ENCODE measurements around the gene SSC5D. TPM values are rescaled to one million over a fixed set of nuclear protein-coding genes. Genes with fewer than 3 reads are reported as not detected.
A peak's percentile ranks its signal among the peaks of the same experiment; 100 is the strongest.

SSC5D gene
- total RNA-seq, 1 donor from 2014 or later = 0.20 TPM

GRCh38 chr19:55482156-55482961, 5.9 kb upstream of the SSC5D start:
- no peaks in the 10 kb centered on the region for H3K9me3 Mint-ChIP-seq
- POLR2A ChIA-PET = interaction anchor here (0.5 to 0.6 kb wide), 2 partner anchors 42 to 142 kb away, joined by 5 to 7 read pairs; partner anchors contain the start of gene ZNF784

GRCh38 chr19:55482967-55483705, 5.1 kb upstream of the SSC5D start:
- H3K27ac Mint-ChIP-seq = no peak overlapping the region

More at GRCh38 chr19:55482156-55482961, 5.9 kb upstream of the SSC5D start:
- peaks cover 33% of the 10 kb centered on the region for H3K4me1 Mint-ChIP-seq
- ATAC-seq (ENCODE audit: low read depth) = no peak
- peaks cover 10% of the 10 kb centered on the region for H3K36me3 Mint-ChIP-seq (ENCODE audit: low read depth)
- no peak overlapping the region for H3K27ac Mint-ChIP-seq
- H3K27me3 Mint-ChIP-seq = no peaks in the 10 kb centered on the region
- CTCF ChIA-PET = interaction anchor here (4.3 kb wide), 1 partner anchor 22 kb away, joined by 20 read pairs; no protein-coding TSS in a partner anchor
- H3K4me3 Mint-ChIP-seq = no peak overlapping the region
- intact Hi-C loops (cut with micrococcal nuclease) = no loop called here
- TF ChIP-seq CTCF (IDR thresholded peaks at IDR 0.05) = no peak
- no peak for DNase-seq

GRCh38 chr19:55483706-55484592, 4.3 kb upstream of the SSC5D start:
- H3K36me3 Mint-ChIP-seq (ENCODE audit: low read depth) = peaks cover 10% of the 10 kb centered on the region
- H3K4me3 Mint-ChIP-seq = peak overlapping the region; percentile 82
- H3K27me3 Mint-ChIP-seq = no peaks in the 10 kb centered on the region
- DNase-seq = no peak
- peaks cover 21% of the 10 kb centered on the region for H3K4me1 Mint-ChIP-seq
- H3K9me3 Mint-ChIP-seq = no peaks in the 10 kb centered on the region
- no peak for TF ChIP-seq CTCF (IDR thresholded peaks at IDR 0.05)
- ChIA-PET POLR2A (interaction anchor here (0.9 to 4.1 kb wide), 5 partner anchors 7 to 230 kb away, joined by 3 to 42 read pairs (median 3); partner anchors contain the start of genes ISOC2, ZNF628 and ZNF865), CTCF (interaction anchor here (0.8 to 4.3 kb wide), 2 partner anchors 20 to 342 kb away, joined by 3 to 20 read pairs; no protein-coding TSS in a partner anchor)
- H3K27ac Mint-ChIP-seq = no peak overlapping the region
- intact Hi-C loops (cut with micrococcal nuclease) = loop anchor here (2.0 kb wide), 1 partner anchor 19 kb away; no protein-coding TSS in a partner anchor
- ATAC-seq (ENCODE audit: low read depth) = no peak

More at GRCh38 chr19:55482967-55483705, 5.1 kb upstream of the SSC5D start:
- Mint-ChIP-seq H3K27me3 (no peaks in the 10 kb centered on the region), H3K4me3 (no peak overlapping the region), H3K4me1 (peaks cover 27% of the 10 kb centered on the region), H3K9me3 (no peaks in the 10 kb centered on the region), H3K36me3 (ENCODE audit: low read depth) (peaks cover 10% of the 10 kb centered on the region)
- ChIA-PET POLR2A (interaction anchor here (0.5 to 0.6 kb wide), 2 partner anchors 41 to 141 kb away, joined by 5 to 7 read pairs; partner anchors contain the start of gene ZNF784), CTCF (interaction anchor here (4.3 kb wide), 1 partner anchor 21 kb away, joined by 20 read pairs; no protein-coding TSS in a partner anchor)
- TF ChIP-seq CTCF (IDR thresholded peaks at IDR 0.05) = no peak
- ATAC-seq (ENCODE audit: low read depth) (no peak), DNase-seq (no peak)
- intact Hi-C loops (cut with micrococcal nuclease) = no loop called here

- peaks cover 9% of the 10 kb centered on the region for H3K36me3 Mint-ChIP-seq (ENCODE audit: low read depth)
- peak; percentile 70 for ATAC-seq (ENCODE audit: low read depth)
- CTCF ChIA-PET = interaction anchor here (0.8 to 4.3 kb wide), 2 partner anchors 19 to 343 kb away, joined by 3 to 20 read pairs; no protein-coding TSS in a partner anchor
- DNase-seq = peak; percentile 77
- H3K4me3 Mint-ChIP-seq = peak within 1 kb of the TSS; percentile 82
- H3K9me3 Mint-ChIP-seq = no peaks in the 10 kb centered on the region
- H3K27ac Mint-ChIP-seq = peak within 1 kb of the TSS; percentile 75
- POLR2A ChIA-PET = interaction anchor here (0.5 to 4.1 kb wide), 8 partner anchors 8 to 231 kb away, joined by 3 to 42 read pairs (median 3); partner anchors contain the start of genes ISOC2, UBE2S, ZNF628 and ZNF784
- H3K4me1 Mint-ChIP-seq = peaks cover 16% of the 10 kb centered on the region
- intact Hi-C loops (cut with micrococcal nuclease) = loop anchor here (1.0 to 2.0 kb wide), 2 partner anchors 9 to 18 kb away; partner anchors contain the start of gene ZNF628
- TF ChIP-seq CTCF (IDR thresholded peaks at IDR 0.05) = no peak
- no peaks in the 10 kb centered on the region for H3K27me3 Mint-ChIP-seq
These were observed 3.4 kb upstream of the SSC5D start, which contains the start of gene NAT14 for GRCh38 chr19:55484593-55485438. Gene NAT14 (plus strand): TSS chr19:55485188. CDS start chr19:55485709, 521 bp downstream.
